IPS DF 6.9 (cell line): ENCODE data around the gene DDRGK1.
"Not testable (repeated sequence)": the region's sequence is repeated elsewhere in the genome, so short reads cannot be mapped to it uniquely, and the experiment has no call there.

Experiments used
- DNase-seq: peaks from one replicate; pipeline ENCODE4 v3.0.0-alpha.2; 2013; ENCODE audit warnings: low read depth, low spot score
- H3K27ac ChIP-seq: one replicate; pipeline ENCODE4 v1.5.1; 2013; ENCODE audit warnings: low read length, control low read depth
- H3K27me3 ChIP-seq: 2 replicates; pipeline ENCODE4 v1.6.1; 2013; ENCODE audit warnings: mild to moderate bottlenecking, low read length; ENCODE audit not compliant: control insufficient read depth, insufficient read depth
- H3K36me3 ChIP-seq: 2 replicates; pipeline ENCODE4 v1.6.1; 2013; ENCODE audit warnings: low read length; ENCODE audit not compliant: control insufficient read depth, insufficient read depth
- H3K4me1 ChIP-seq: 2 replicates; pipeline ENCODE4 v1.6.1; 2013; ENCODE audit warnings: low read length; ENCODE audit not compliant: control insufficient read depth, insufficient read depth
- H3K4me3 ChIP-seq: 2 replicates; pipeline ENCODE4 v1.5.1; 2013; ENCODE audit warnings: mild to moderate bottlenecking, low read length
- H3K9me3 ChIP-seq: 2 replicates; pipeline ENCODE4 v1.6.1; 2013; ENCODE audit warnings: low read length, inconsistent platforms; ENCODE audit not compliant: control insufficient read depth, insufficient read depth
- WGBS: extraction: QIAGEN DNeasy Blood & Tissue Kit; methylation state at CpG from one replicate; pipeline ENCODE4 v1.1.7; 2013; ENCODE audit warnings: mixed read lengths, missing lambda C conversion rate; ENCODE audit not compliant: insufficient read length, insufficient coverage; 5-methylcytosine and 5-hydroxymethylcytosine counted together

Gene DDRGK1

DNA sequence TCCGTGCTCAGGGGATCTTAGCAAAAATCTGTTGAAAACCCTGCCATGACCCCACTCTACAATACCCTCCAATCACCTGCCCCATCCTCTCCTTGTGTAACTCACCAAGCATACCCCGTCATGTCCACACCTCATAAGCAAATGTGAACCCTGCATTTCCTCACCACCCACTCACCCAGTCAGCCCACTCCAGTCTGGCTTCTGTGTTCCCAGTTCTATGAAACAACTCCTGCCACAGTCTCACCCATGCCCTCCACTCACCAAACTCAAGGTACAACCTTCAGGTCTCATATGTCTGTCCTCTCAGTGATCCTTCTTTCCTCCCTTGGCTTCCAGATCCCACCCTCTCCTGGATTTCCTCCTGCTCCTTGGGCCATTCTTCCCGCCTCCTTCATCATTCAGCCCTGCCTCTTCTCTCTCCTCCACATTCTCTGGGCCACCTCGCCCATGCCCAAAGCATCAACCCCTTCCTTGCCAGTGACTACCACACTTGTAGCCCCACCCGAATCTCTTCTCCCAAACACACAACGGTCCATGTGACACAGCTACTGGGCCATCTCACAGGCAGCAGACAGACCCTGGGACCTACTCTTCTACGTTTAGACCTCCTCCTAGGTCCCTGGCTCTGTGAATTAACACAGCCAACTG is 8.8 kb downstream of the DDRGK1 start:
- H3K9me3 ChIP-seq = no peaks in the 10 kb centered on the region
- WGBS = no CpG with 5 or more reads among the region's 7 CpGs
- H3K36me3 ChIP-seq = peaks cover 39% of the 10 kb centered on the region
- no peak overlapping the region for H3K4me3 ChIP-seq
- no peaks in the 10 kb centered on the region for H3K27me3 ChIP-seq
- DNase-seq = no peak
- H3K4me1 ChIP-seq = no peaks in the 10 kb centered on the region
- no peak overlapping the region for H3K27ac ChIP-seq

DNA sequence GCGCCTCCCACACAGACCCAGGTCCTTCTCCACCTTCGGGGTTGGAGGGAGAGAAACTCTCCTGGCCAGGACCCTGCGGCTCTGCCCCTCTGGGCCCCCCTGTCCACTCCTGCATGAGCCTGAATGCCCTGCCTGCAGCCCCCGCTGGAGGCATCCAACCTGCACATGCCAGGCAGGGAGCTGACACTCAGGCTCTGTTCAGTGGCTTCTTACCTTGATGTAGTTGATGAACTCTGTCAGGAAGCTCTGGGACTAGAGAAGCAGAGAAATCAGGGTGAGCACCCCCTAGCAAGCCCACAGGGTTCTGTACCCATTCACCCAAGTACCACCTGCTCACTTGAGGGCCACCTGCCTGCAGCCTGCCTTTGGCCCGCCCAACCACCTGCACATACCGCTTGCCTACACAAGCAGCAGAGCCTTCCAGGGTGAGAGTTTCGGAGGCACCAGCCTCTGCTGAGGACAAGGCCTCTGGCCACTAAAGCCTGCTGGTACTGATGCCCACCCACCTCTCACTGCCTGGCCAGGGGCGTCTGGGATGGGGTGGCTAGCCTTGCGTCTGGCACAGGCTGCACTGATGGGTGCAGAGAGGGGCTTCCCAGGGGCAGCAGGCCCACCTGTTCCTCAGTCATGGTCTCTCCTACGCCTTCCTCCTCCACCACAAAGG is 9.7 kb downstream of the DDRGK1 start:
- Histone ChIP-seq H3K27ac (no peak overlapping the region), H3K4me3 (no peak overlapping the region), H3K9me3 (no peaks in the 10 kb centered on the region), H3K36me3 (peaks cover 35% of the 10 kb centered on the region), H3K4me1 (no peaks in the 10 kb centered on the region), H3K27me3 (no peaks in the 10 kb centered on the region)
- no CpG with 5 or more reads among the region's 10 CpGs for WGBS
- no peak for DNase-seq

DNA sequence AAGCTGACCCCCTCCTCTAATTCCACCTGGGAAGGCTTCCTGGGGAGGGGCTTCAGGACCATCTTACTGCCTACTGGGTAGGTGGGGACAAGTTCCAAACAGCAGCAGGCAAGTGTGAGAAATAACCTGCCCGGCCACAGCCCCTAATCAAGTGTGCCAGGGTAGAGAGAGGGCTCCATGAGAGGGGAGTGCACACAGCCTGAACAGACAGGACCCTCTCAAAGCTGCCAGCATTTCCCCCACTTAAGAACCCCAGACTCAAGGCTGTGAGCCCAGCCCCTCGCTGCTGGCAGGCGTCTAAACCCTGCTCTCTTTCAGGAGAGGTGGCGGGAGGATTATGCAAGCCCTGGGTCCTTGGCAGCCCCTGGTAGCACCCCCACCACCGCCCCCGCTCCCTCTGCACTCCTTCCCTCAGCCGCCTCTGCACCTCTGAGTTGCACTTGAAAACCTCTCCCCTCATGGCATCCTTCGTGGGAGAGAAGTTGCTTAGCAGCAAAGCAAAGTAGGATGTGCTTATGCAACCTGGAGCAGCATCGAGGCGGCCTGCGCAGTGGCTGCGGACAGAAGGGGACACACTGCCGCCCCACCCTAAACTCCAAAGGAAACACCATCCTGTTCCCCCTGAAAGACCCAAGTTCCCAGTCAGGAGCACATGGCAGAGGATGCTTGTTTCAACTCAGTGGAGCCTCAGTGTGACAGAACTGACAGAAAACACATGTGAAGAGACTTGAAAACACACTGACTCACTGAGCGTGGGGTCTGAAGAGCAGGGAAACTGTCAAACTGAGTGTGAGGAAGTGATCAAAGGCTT is 10.5 kb downstream of the DDRGK1 start:
- no peaks in the 10 kb centered on the region for H3K27me3 ChIP-seq
- no CpG with 5 or more reads among the region's 14 CpGs for WGBS
- H3K9me3 ChIP-seq = no peaks in the 10 kb centered on the region
- H3K36me3 ChIP-seq = peaks cover 28% of the 10 kb centered on the region; the same call in 1 of the 2 replicates
- H3K27ac ChIP-seq = no peak overlapping the region
- no peaks in the 10 kb centered on the region for H3K4me1 ChIP-seq
- DNase-seq = no peak
- H3K4me3 ChIP-seq = no peak overlapping the region

DNA sequence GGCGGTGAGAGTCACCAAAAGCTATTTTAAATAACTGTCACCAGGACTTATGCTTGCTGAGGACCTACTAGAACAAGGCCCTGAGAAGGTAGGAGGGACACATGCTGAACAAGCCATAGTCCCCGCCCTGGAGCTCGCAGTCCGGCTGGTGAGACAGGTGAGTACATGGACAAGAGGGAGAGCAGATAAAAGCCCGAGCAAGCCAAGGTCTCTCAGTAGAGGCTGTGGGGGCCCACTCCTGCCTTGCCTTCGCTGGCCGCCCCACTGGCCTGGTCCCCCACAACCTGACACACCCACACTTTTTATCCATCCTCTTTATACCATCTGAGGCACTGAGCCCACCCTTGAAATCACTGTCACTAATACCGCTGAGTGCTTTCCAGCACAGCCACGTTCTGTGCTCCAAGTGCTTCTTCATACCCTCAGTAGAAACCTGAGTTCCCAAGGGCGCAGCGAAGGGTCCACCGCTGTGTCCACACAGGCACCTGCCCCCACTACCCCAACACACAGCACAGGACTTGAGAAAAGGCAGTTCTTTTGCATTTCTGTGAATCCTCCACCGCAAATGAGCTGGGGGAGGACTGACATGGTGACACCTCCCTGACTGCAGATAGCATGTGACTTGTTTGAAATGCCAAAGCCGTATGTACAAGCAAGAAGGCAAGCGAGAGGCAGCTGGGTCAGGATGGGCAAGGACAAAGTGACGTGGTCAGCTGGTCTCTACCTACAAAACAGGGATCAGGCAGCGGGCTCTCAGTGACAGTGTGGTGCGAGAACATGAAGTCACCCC is 12.1 kb downstream of the DDRGK1 start:
- WGBS = no CpG with 5 or more reads among the region's 18 CpGs
- Histone ChIP-seq H3K27ac (no peak overlapping the region), H3K4me3 (no peak overlapping the region), H3K36me3 (peaks cover 28% of the 10 kb centered on the region; the same call in 1 of the 2 replicates), H3K9me3 (no peaks in the 10 kb centered on the region), H3K4me1 (no peaks in the 10 kb centered on the region), H3K27me3 (no peaks in the 10 kb centered on the region)
- DNase-seq = no peak

DNA sequence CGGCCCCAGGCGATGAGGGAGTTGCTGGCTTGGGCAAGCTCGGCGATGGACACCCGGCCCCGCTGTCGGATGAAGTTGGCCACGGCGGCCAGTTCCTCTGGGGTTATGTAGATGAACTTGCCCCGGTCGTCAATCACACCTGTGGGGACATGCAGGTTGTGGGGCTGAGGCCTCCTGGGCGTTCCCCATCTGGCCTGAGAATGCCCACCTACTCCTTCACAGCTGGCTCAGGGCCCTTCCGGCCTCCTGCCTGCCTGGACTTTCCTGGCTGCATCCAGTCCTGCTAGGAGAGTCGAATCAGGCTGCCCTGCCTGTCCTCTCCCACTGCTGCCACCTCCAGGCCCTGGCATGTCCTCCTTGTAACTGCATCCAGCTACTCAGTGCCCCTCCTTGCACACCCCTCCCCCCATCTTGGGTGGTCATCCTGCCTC is 13.8 kb downstream of the DDRGK1 start:
- Histone ChIP-seq H3K27ac (no peak overlapping the region), H3K4me1 (no peaks in the 10 kb centered on the region), H3K4me3 (no peak overlapping the region), H3K9me3 (no peaks in the 10 kb centered on the region), H3K27me3 (no peaks in the 10 kb centered on the region), H3K36me3 (peaks cover 28% of the 10 kb centered on the region; the same call in 1 of the 2 replicates)
- WGBS = no CpG with 5 or more reads among the region's 14 CpGs
- DNase-seq = no peak

DNA sequence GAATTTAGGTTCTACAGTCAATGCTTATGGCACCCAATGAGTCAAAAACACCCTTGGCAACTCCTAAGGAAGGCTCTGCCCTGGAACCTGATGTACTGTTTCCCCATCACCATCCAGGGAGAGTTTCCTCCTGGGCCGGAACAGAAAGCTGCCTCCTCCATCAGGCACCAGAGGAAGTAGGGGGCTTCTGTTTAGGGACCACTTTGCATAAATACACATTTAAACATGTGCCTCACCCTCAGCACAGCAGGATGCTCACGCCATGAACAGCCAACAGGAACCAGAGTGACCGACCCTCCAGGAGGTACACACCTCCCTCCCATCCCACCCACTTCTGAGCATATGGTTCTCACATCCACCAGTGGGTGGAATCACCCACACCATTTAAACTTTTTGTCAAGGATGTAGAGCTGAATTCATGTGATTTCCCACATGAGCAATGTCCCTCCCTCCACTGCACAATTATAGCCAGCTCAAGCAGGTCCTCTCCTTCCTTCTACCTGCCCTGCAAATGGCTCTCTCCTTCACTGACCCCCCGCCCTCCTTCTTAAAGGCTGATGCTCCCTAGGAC is 14.8 kb downstream of the DDRGK1 start:
- no peaks in the 10 kb centered on the region for H3K9me3 ChIP-seq

DNA sequence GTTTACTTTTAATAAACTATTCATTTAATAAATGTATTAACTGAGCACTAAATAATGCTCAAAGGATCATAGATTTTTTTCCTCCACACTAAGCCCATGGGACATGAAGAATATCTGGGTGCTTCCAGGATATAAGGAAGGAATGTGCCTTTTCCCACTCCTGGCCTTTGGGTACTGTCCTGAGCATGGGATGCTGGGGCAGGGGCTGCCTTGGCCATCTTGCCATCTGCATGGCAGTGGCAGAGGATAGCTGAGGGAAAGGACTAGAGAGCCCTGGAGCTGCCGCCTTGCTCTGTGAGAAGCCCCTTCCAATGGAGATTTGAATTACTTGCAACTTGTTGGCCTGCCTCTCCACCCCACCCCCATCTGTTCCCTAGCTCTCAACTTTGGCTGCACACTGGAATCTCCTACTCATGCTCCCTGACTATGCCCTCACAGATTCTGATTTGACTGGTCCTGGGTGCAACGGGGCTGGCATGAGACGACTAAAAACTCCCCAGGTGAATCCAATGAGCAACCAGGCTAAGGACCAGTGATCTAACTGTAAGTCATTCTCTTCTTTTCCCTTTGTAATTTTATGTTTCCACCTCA is 15.6 kb downstream of the DDRGK1 start:
- no CpG with 5 or more reads among the region's 3 CpGs for WGBS
- H3K36me3 ChIP-seq = peaks cover 14% of the 10 kb centered on the region; the same call in 1 of the 2 replicates
- no peaks in the 10 kb centered on the region for H3K4me1 ChIP-seq
- no peak overlapping the region for H3K27ac ChIP-seq
- H3K27me3 ChIP-seq = no peaks in the 10 kb centered on the region
- no peak for DNase-seq
- no peak overlapping the region for H3K4me3 ChIP-seq
- no peaks in the 10 kb centered on the region for H3K9me3 ChIP-seq

More for the DNA sequence above, 14.8 kb downstream of the DDRGK1 start:
- DNase-seq = no peak
- H3K36me3 ChIP-seq = peaks cover 20% of the 10 kb centered on the region; the same call in 1 of the 2 replicates
- no peaks in the 10 kb centered on the region for H3K4me1 ChIP-seq
- H3K27me3 ChIP-seq = no peaks in the 10 kb centered on the region
- no CpG with 5 or more reads among the region's 4 CpGs for WGBS
- H3K4me3 ChIP-seq = no peak overlapping the region
- no peak overlapping the region for H3K27ac ChIP-seq

DNA sequence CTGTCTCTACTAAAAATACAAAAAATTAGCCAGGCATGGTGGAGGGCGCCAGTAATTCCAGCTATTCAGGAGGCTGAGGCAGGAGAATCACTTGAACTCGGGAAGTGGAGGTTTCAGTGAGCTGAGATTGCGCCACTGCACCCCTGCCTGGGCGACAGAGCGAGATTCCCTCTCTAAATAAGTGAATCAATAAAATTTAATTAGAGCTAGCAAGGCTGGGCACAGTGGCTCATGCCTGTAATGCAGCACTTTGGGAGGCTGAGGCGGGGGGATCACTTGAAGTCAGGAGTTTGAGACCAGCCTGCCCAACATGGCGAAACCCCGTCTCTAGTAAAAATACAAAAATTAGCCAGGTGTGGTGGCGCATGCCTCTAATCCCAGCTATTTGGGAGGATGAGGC is 16.6 kb downstream of the DDRGK1 start:
- peaks cover 11% of the 10 kb centered on the region; the same call in 1 of the 2 replicates for H3K36me3 ChIP-seq
- H3K9me3 ChIP-seq, H3K4me1 ChIP-seq, DNase-seq, H3K27me3 ChIP-seq, H3K4me3 ChIP-seq, H3K27ac ChIP-seq: not testable (repeated sequence)
- WGBS = no CpG with 5 or more reads among the region's 9 CpGs

DNA sequence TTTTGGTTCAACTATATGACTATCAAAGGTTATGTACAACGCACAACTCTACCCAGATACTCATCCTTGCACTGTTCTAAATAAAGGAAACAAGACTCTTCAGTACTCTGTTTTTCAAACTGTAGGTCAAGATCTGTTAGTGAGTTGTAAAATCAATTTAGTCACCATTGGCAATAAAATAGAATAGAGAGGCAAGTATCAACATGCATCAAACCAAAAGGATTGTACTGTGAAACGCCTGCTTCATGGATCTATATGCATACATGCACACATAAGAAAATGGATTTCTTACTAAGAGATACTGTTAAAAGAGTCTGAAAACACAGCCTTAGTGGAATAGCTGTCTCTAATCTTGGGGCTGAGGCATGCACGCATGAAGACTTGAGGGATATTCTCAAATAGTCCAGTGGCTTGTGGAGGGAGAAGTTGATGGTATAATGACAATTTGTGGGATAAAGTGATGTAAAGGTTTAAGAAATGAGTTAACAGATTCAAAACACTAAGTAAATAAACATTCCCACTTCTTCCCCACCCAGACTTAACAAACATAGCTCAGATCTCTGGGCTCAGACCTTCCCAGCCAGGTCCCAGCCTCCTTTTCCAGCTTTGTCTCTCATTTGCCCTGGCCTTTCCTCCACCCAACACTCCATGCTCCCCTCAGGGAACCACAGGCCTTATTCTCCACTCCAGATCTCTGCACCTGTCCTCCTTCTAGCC is 20.4 kb downstream of the DDRGK1 start:
- no peaks in the 10 kb centered on the region for H3K9me3 ChIP-seq
- no peak overlapping the region for H3K27ac ChIP-seq
- H3K4me1 ChIP-seq = no peaks in the 10 kb centered on the region
- WGBS = no CpG with 5 or more reads among the region's 3 CpGs
- H3K4me3 ChIP-seq = no peak overlapping the region
- DNase-seq = no peak
- no peaks in the 10 kb centered on the region for H3K27me3 ChIP-seq
- no peaks in the 10 kb centered on the region for H3K36me3 ChIP-seq
